Measurements from ENCODE around the gene EPHB1. TPM values are rescaled to one million over a fixed set of nuclear protein-coding genes. Genes with fewer than 3 reads are reported as not detected.
A peak's percentile ranks its signal among the peaks of the same experiment; 100 is the strongest.

The EPHB1 gene
- total RNA-seq, 3 donors from 2014 or later: 0.31 to 6.9 (median 0.64) TPM

DNA sequence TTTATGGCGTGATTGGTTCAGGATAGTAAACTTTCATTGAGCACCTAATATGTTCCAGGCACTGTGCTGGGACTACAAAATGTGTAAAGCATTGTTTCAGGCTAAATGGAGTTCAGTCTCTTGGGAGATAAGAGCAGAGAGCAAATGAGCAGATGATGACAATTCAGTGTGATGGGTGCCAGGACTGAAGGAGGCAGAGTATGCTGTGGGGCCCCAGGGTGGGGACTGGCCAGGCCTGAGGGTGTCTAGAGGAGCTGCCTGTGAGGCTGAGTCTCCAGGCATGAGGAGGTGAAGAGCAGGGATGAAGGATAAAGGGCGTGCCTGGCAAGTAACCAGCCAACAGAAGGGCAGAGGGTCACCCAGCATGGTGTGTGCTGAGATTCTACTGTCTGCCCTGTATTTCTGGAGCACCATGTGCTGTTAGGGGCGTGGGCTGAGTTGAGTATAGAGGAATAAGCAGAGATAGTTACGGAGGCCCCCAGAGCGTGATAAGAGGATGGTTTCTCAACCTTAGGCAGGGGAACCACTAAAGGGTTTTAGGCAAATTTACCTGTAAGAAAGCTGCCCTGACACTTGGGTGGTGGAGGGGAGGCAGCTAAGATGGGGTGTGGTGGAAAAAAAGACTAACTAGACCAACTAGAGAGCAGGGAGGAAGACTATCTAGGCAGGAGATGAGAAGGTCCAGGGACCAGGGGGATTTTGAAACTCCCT, 38.5 kb downstream of the EPHB1 start:
- TF ChIP-seq, protein P1, sequence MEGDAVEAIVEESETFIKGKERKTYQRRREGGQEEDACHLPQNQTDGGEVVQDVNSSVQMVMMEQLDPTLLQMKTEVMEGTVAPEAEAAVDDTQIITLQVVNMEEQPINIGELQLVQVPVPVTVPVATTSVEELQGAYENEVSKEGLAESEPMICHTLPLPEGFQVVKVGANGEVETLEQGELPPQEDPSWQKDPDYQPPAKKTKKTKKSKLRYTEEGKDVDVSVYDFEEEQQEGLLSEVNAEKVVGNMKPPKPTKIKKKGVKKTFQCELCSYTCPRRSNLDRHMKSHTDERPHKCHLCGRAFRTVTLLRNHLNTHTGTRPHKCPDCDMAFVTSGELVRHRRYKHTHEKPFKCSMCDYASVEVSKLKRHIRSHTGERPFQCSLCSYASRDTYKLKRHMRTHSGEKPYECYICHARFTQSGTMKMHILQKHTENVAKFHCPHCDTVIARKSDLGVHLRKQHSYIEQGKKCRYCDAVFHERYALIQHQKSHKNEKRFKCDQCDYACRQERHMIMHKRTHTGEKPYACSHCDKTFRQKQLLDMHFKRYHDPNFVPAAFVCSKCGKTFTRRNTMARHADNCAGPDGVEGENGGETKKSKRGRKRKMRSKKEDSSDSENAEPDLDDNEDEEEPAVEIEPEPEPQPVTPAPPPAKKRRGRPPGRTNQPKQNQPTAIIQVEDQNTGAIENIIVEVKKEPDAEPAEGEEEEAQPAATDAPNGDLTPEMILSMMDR (IDR thresholded peaks at IDR 0.05): no peak
- ATAC-seq (no peak), DNase-seq (no peak)
- no peaks in the 10 kb centered on the region for H3K9me3 ChIP-seq
- H3K4me1 ChIP-seq (ENCODE audit: low read depth): no peaks in the 10 kb centered on the region
- H3K36me3 ChIP-seq (ENCODE audit: low read depth): no peaks in the 10 kb centered on the region
- no peak overlapping the region for H3K4me3 ChIP-seq
- intact Hi-C loops (cut with DNase I, micrococcal nuclease): no loop called here

DNA sequence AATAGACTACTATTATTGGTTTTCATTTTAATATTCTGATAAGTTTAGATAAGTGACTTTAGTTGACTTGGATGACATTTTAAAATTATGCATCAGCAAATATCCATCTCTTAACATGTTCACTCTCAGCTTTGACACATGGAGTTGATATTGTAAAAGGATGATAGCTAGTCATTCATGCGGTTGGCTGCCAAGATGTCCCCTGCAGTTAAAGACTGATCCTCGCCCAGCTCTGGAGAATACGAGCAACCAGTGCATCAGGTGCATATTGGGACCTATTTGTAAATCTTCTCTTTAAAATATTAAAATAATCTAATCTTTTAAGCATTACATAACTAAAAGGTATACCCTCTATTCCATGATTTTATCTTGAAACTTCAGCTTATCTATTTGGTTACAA, 41.9 kb downstream of the EPHB1 start:
- Histone ChIP-seq H3K9me3 (no peaks in the 10 kb centered on the region), H3K36me3 (ENCODE audit: low read depth) (no peaks in the 10 kb centered on the region), H3K4me1 (ENCODE audit: low read depth) (no peaks in the 10 kb centered on the region), H3K4me3 (no peak overlapping the region)
- no peak for DNase-seq
- intact Hi-C loops (cut with DNase I, micrococcal nuclease): no loop called here
- TF ChIP-seq, protein P1 (IDR thresholded peaks at IDR 0.05): no peak
- no peak for ATAC-seq

DNA sequence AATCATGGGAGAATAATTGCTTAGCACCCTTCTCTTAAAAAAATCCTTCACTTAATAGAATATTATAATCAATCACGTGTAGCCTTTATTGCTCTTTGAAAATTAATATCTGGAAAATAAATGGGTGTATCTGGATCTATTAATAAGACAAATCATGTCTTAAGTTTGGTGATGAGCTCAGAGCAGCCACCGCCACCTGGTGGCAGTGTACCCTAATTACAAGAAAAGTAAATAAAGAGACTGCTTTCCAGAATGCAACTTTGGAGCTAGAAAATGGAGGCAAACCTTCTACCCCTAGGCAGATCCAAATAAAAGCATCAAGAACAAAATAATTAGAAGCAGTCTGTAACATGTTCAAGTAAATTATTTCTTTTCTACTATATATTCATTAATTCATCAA, 43.5 kb downstream of the EPHB1 start:
- Histone ChIP-seq H3K4me3 (no peak overlapping the region), H3K4me1 (ENCODE audit: low read depth) (no peaks in the 10 kb centered on the region), H3K36me3 (ENCODE audit: low read depth) (no peaks in the 10 kb centered on the region), H3K9me3 (no peaks in the 10 kb centered on the region)
- DNase-seq: no peak
- TF ChIP-seq, protein P1 (IDR thresholded peaks at IDR 0.05): no peak
- ATAC-seq: no peak
- intact Hi-C loops (cut with DNase I, micrococcal nuclease): no loop called here

DNA sequence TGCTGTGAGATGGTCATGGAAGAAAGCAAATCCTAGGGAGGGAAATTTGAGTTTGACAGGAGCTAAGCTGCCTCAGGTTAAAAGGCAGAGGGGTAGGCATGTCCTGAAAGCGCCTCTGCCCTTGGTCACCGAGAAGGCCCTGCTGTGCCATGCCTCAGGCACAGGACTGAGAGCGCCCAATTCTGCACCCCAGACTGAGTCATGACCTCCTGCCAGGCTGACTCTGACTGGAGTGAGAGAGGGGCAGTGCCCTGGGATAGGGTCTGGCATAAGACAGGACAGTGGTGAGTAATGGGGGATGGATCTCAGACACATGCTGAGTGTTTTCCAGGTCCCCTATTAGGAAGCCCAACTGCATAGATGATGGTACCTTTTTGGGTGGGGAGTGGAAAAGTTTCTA, 44.4 kb downstream of the EPHB1 start:
- Histone ChIP-seq H3K9me3 (no peaks in the 10 kb centered on the region), H3K4me1 (ENCODE audit: low read depth) (no peaks in the 10 kb centered on the region), H3K36me3 (ENCODE audit: low read depth) (no peaks in the 10 kb centered on the region), H3K4me3 (no peak overlapping the region)
- DNase-seq: no peak
- intact Hi-C loops (cut with DNase I, micrococcal nuclease): no loop called here
- no peak for ATAC-seq
- TF ChIP-seq, protein P1 (IDR thresholded peaks at IDR 0.05): no peak

DNA sequence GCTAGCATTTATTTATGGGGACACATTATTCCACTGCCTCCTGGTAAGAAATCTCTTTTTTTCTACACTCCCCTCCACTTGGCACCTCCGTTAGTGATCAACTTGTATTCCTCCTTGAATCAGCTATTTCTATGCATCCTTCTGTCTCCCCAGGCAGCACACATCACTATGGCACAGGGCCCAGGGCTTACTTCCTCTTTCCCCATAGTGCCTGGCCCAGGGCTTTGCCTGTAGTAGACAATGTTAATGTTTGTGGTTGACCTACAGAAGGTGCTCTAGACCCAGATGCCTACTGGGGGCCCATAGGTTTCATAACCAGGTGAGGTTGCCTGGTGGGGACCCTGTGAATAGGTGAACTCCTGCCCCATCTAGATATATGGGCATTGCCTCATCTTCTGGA, 44.9 kb downstream of the EPHB1 start:
- H3K4me1 ChIP-seq (ENCODE audit: low read depth): no peaks in the 10 kb centered on the region
- no peaks in the 10 kb centered on the region for H3K9me3 ChIP-seq
- H3K4me3 ChIP-seq: no peak overlapping the region
- peak in 1 of 3 donors; percentile 12 for DNase-seq
- ATAC-seq: no peak
- no peaks in the 10 kb centered on the region for H3K36me3 ChIP-seq (ENCODE audit: low read depth)
- intact Hi-C loops (cut with DNase I, micrococcal nuclease): no loop called here
- TF ChIP-seq, protein P1 (IDR thresholded peaks at IDR 0.05): no peak

DNA sequence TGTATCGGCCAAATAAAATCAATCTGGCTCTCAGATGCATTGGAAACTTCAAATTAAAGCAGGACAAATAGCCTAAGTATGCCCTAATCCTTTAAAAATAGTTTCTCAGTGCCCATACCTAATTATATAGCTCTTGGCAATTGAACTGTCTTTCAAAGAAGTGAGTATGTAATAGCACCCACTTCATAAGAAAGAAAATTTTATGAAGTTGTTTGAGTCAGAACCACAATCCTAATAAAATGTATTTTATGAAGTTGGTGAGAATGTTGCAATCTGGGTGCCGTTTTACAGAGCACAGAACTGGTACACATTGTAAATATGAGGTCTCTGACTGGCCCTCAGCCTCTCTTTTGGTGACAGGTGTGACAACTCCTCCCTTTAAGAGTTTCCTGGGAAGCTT, 45.4 kb downstream of the EPHB1 start:
- no peak overlapping the region for H3K4me3 ChIP-seq
- no peaks in the 10 kb centered on the region for H3K4me1 ChIP-seq (ENCODE audit: low read depth)
- H3K9me3 ChIP-seq: no peaks in the 10 kb centered on the region
- no peaks in the 10 kb centered on the region for H3K36me3 ChIP-seq (ENCODE audit: low read depth)
- TF ChIP-seq, protein P1 (IDR thresholded peaks at IDR 0.05): no peak
- intact Hi-C loops (cut with DNase I, micrococcal nuclease): no loop called here
- ATAC-seq (peak; percentile 67), DNase-seq (no peak)
